ENCODE data around the gene CYP4F11.
"Not testable (repeated sequence)": the region's sequence is repeated elsewhere in the genome, so short reads cannot be mapped to it uniquely, and the experiment has no call there.

CYP4F11 gene

DNA sequence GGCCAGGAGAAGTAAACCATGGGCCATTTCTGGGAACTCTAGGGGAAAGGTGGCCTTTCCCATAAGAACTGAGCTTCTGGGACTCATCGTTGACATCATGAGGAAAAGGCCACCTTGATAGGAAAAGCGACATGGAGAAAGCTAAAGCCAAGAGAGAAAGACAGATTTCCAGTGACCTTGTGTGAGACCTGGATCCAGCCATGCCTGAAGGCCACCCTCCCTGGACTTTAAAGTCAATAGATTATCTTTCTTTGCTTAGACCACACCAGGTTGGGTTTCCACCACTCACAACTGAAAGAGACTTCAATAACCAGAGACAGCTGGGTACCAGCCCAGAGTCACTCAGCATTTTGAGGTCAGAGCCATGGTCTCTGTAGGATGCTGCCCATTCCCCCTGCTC lies 40.0 kb downstream of the CYP4F11 start:
- no peak for DNase-seq (ENCODE audit: extremely low read depth, insufficient read length)
- Histone ChIP-seq H3K27me3 (replicated peaks; ENCODE audit: control insufficient read depth, insufficient read depth, low read length) (no peaks in the 10 kb centered on the region), H3K4me3 (replicated peaks; ENCODE audit: low read depth, low read length) (no peak overlapping the region), H3K36me3 (ENCODE audit: control insufficient read depth, insufficient read depth, low read length) (no peaks in the 10 kb centered on the region)
- TF ChIP-seq, protein P1, sequence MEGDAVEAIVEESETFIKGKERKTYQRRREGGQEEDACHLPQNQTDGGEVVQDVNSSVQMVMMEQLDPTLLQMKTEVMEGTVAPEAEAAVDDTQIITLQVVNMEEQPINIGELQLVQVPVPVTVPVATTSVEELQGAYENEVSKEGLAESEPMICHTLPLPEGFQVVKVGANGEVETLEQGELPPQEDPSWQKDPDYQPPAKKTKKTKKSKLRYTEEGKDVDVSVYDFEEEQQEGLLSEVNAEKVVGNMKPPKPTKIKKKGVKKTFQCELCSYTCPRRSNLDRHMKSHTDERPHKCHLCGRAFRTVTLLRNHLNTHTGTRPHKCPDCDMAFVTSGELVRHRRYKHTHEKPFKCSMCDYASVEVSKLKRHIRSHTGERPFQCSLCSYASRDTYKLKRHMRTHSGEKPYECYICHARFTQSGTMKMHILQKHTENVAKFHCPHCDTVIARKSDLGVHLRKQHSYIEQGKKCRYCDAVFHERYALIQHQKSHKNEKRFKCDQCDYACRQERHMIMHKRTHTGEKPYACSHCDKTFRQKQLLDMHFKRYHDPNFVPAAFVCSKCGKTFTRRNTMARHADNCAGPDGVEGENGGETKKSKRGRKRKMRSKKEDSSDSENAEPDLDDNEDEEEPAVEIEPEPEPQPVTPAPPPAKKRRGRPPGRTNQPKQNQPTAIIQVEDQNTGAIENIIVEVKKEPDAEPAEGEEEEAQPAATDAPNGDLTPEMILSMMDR (IDR thresholded peaks at IDR 0.05; ENCODE audit: insufficient read depth, low read length, poor library complexity, severe bottlenecking) = no peak

DNA sequence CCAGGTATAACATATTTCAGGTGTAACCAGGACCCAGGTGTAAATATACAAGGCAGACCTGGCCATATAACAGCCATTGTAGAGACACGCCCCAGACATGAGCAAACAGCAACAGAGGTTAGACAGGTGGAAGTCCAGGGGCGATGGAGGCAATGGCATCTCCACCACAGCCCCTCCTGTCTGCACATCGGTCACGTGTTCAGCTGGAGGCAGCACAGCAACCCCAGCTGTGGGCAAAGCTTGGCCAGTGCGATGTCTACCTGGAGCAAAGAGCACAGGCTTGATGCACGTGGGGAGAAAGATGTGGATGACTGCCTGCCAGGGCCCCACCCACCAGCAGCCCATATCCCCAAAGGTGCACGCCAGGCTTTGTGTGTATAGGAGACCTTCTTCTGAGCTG lies 40.9 kb downstream of the CYP4F11 start:
- TF ChIP-seq, protein P1 (IDR thresholded peaks at IDR 0.05; ENCODE audit: insufficient read depth, low read length, poor library complexity, severe bottlenecking) = no peak
- no peaks in the 10 kb centered on the region for H3K27me3 ChIP-seq (replicated peaks; ENCODE audit: control insufficient read depth, insufficient read depth, low read length)
- H3K36me3 ChIP-seq (ENCODE audit: control insufficient read depth, insufficient read depth, low read length) = no peaks in the 10 kb centered on the region

DNA sequence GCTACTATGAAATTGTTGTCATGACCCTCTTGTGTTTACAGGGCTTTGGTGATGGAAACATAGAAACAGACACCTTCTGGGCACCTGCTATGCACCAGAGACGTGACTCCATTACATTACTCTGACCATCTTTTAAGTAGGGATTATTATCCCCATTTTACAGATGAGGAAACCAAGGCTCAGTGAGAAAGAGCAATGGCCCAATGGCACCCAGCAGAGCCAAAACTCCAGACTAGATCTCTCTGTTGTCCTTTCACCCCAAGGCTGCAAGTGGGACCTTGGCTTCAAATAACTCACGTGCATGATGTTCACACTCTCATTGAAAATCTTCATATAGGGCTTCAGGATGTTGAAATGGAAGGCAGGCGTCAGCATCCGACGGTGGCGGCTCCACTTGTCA lies 42.3 kb downstream of the CYP4F11 start:
- no peak for DNase-seq (ENCODE audit: extremely low read depth, insufficient read length)
- TF ChIP-seq, protein P1 (IDR thresholded peaks at IDR 0.05; ENCODE audit: insufficient read depth, low read length, poor library complexity, severe bottlenecking) = no peak
- Histone ChIP-seq H3K27me3 (replicated peaks; ENCODE audit: control insufficient read depth, insufficient read depth, low read length) (no peaks in the 10 kb centered on the region), H3K4me3 (replicated peaks; ENCODE audit: low read depth, low read length) (no peak overlapping the region), H3K36me3 (ENCODE audit: control insufficient read depth, insufficient read depth, low read length) (no peaks in the 10 kb centered on the region)

More for the DNA sequence above, 40.9 kb downstream of the CYP4F11 start:
- DNase-seq (ENCODE audit: extremely low read depth, insufficient read length) = no peak
- no peak overlapping the region for H3K4me3 ChIP-seq (replicated peaks; ENCODE audit: low read depth, low read length)

DNA sequence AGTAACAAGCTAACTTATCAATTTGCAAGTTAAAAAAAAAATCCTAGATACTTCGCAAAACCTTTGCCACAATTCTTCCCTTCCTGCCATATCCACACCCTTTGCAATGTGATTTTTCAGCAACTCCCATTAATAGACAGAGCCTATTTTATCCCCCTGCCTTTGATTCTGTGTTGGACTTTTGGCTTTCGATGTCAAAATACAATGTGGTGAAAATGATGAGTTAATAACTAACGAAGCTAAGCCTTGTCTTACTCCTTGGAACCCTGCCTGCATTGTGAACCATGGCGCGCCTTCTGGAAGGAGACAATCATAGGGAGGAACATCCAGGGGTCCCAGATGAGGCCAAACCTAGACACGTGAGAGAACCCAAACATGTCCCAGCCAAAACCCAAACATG lies 42.9 kb downstream of the CYP4F11 start:
- H3K27me3 ChIP-seq (replicated peaks; ENCODE audit: control insufficient read depth, insufficient read depth, low read length) = no peaks in the 10 kb centered on the region
- DNase-seq (ENCODE audit: extremely low read depth, insufficient read length) = no peak
- TF ChIP-seq, protein P1 (IDR thresholded peaks at IDR 0.05; ENCODE audit: insufficient read depth, low read length, poor library complexity, severe bottlenecking) = no peak
- H3K4me3 ChIP-seq (replicated peaks; ENCODE audit: low read depth, low read length) = no peak overlapping the region
- H3K36me3 ChIP-seq (ENCODE audit: control insufficient read depth, insufficient read depth, low read length) = no peaks in the 10 kb centered on the region

DNA sequence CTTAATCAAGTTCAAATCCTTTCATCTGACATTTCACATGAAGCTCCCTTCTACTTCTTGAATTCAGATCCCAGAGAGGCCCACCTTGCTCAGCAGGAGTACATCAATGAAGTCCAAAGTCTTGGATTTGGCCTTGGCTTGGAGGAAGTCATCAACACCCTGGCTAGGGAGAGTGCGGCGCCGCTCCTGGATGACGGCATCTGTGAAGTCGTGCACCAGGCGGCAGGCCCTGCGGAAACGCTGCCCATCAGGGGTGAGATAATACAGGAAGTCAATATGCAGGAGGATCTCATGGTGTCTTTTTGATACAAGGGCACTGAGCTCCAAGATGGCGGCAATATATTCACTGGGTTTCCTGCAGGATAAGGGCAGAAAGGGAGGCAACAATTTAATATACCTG lies 45.0 kb downstream of the CYP4F11 start:
- H3K36me3 ChIP-seq (ENCODE audit: control insufficient read depth, insufficient read depth, low read length); H3K27me3 ChIP-seq (replicated peaks; ENCODE audit: control insufficient read depth, insufficient read depth, low read length); H3K4me3 ChIP-seq (replicated peaks; ENCODE audit: low read depth, low read length); DNase-seq (ENCODE audit: extremely low read depth, insufficient read length): not testable (repeated sequence)

DNA sequence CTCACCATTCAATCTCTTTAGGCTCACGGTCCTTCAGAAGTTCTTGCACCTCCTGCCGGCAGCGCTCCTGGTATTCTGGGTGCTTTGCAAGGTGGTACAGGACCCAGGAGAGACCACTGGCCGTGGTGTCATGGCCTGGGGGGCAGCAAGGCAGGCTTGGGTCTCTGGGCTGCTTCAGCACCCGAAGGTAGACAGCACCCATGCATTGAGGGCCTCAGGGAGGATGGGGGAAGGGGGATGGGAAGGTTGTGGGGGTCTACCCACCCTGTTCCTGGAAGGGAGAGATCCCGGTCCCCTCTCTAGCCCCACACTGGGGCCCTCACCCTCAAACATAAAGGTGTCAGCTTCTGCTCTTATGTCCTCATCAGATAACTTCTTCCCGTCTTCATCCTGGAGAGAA lies 48.4 kb downstream of the CYP4F11 start:
- H3K27me3 ChIP-seq (replicated peaks; ENCODE audit: control insufficient read depth, insufficient read depth, low read length) = no peaks in the 10 kb centered on the region
- no peaks in the 10 kb centered on the region for H3K36me3 ChIP-seq (ENCODE audit: control insufficient read depth, insufficient read depth, low read length)
- H3K4me3 ChIP-seq (replicated peaks; ENCODE audit: low read depth, low read length) = no peak overlapping the region
- DNase-seq (ENCODE audit: extremely low read depth, insufficient read length) = no peak
- TF ChIP-seq, protein P1 (IDR thresholded peaks at IDR 0.05; ENCODE audit: insufficient read depth, low read length, poor library complexity, severe bottlenecking) = no peak
